Measurements from ENCODE around the gene TASOR2.
A peak's percentile ranks its signal among the peaks of the same experiment; 100 is the strongest.

Gene TASOR2

DNA sequence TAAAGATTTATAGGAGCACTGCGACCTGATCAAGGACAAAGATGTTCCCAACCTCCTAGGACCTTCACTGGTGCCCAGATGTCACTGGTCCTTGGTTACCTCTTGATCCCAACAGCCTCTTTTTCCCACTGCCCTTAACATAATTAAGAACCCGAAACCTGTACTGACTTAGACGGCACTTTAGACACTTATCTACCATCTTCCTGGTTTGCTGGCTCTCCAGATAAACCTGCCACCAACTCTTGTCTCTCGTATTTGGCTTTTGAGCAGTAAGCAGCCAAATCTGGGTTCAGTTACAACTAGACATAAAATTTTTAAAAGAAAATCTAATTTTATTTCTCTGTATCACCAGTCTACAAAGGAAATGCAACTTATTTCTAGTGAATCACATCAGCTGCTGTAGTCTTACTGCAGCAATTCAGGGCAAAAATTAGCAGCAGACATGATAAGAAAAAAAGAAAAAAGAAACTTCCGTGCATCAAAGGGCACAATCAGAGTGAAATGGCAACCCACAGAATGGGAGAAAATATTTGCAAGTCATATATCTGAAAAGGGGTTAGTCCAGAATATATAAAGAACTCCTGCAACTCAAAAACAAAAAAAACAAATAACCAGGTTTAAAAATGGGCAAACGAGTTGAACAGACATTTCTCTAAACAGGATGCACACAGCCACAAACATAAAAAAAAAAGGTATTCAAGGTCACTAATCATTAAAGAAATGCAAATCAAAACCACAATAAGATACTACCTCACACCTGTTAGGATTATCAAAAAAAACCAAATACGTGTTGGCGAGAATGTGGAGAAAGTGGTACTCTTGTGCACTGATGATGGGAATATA is 27.7 kb upstream of the TASOR2 start:
- no peak for DNase-seq

DNA sequence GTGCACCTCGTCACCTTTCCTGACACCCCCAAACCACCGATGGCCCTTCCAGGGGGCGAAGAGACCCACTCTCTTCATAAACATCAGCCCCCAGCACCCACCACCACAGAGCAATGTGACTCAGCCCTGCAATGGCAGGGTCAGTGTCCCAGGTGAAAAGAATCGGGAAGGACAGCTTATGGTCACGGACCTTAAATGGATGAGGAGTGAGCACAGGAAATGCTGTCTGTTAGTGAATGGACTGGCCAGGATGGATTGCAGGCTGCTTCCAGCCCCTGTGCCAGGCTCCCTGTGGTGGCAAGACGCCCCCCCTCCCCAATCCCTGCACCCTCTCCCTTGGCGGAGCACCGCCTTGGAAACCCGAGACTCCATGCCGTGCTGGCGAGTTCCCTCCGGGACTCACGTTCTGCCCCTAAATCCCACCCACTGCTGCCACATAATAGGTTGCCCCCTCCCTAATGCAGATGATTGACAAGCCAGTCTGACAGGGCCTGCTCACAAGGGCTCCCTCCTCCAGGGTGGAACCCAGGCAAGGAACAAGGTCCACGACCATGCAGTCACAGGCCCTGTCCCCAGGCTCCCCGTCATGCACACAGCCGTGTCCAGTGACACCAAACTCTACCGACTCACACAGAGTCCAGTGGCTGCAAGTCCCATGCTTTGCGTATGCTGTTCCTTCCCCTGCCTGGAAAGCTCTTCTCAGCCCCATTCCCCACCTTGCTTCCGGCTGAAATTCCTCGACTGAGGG is 25.6 kb upstream of the TASOR2 start:
- DNase-seq = no peak

DNA sequence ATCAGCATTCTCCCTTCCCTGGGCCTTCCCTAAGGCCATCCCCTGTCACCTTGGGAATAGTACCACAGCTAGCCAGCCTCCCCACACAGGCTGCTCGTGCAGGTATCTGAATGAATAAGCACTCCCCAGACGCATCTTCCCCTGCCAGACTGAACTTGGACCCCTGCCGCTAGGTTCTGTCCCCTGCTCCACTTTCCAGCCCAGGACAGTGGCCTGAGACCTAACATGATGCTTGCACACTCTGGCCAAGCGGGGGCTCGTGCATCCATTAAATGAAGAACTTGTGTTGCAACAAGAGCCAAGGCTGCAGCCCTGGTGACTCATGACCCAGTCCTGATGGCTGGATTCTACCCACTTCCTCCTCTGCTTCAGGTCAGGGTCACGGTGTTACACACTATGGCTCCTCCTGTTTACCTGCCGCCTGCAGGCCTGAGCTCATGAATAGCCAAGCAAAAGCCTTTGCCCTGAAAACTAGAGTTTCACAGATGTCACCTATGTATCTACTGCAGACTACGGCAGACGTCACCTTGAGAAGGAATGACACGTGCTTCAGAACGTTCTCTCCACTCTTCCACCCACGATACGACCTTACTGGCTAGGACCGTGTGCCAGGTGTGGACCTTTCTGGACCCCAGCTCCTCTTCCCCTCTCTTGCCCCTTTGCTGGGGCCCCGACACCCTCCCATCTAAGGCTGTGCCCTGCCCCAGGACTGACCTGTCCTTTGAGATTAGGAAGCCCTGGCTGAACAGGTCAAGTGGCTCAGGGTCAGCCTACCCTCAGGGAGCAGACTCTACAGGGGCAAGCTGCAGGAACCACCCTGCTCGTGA is 24.7 kb upstream of the TASOR2 start:
- no peak for DNase-seq

DNA sequence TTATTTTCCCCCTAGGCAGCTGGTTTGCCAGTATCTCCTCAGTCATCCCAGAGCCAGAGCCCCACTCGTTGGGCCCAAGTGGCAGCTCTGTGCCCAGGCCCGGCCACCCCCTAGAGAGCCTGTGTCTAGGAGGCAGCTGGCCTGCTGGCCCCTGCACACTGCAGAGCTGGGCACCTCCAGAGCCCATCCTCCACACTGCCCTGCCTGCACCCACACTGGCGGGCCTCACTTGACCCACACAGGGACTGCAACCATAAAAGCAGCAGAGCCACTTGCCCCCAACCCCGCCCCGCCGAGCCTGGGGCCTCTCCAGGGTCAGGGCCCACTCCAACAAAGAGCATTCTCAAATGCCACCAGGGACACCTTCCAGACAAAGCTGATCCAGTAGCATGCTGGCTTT is 23.6 kb upstream of the TASOR2 start:
- no peak for DNase-seq

DNA sequence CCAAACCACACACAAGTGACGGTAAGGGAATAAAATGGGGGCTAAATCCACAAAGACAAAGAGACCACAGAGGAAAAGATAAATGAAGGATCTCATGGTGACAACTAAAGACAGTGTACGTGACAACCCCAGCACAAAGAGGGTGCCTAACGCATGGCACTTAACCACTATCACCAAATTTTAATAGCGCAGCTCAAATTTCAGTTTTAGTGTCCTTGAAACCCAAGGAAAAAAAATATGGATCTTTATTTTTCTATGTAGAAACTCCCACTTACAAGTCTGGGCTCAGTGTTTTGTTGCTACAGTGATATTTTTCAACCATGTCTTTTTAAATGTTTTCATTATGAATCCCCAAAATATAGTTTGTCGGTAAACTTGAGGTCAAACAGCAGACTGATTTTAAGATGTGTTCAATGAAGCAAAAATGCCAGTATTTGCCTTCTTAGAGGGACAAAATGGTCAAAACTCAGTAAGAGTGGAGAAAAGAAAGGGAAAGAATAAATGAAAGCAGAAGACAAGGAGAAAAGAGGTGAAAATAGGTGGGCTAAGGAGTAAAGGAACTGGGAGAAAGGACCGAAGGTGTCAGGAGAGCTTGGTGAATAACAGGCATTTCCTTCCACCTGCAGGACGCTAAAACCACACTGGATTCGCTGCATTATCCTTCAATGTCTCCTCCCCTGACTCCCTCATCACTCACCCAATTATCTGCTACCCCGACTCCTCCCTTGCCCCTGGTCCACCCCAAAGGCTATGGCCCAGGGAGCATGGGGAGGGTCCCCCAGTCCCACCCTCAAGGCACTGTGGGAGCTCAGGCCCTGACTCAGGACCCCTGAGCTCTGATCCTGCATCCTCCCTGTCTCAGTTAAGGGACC is 21.7 kb upstream of the TASOR2 start:
- no peak for DNase-seq

DNA sequence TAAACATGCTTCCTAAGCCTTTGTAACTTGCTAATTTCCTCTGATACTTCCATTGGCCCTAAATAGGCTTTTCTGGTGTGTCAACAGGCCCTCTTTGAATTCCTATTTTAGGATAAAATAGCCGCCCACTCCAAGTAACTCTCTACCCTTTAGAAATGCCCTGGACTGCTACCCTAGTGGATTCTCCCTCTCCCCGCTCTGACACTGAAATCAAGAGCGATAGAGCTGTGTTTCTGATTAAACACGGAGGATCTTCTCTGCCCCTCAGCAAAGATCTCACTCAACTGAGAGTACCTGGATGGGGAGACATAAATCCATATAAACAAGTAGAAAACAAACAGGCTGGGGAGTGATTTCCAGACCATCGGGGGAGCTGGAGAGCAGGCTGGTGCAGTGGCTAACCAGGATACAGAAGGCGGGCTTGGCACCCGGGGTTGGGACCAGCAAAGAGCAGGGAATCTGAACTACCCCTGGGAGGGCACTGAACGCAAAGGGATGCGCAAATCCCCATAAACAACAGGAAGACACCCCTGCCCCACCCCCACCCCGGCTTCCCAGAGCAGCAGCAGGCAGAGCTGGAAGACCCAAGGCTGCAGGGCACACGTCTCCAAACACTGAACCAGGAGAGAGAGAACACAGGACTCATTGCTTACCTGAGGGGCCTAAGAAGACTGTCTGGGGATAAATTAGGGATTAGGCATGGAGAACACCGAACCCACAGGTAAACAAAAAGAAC is 20.8 kb upstream of the TASOR2 start:
- DNase-seq = no peak

DNA sequence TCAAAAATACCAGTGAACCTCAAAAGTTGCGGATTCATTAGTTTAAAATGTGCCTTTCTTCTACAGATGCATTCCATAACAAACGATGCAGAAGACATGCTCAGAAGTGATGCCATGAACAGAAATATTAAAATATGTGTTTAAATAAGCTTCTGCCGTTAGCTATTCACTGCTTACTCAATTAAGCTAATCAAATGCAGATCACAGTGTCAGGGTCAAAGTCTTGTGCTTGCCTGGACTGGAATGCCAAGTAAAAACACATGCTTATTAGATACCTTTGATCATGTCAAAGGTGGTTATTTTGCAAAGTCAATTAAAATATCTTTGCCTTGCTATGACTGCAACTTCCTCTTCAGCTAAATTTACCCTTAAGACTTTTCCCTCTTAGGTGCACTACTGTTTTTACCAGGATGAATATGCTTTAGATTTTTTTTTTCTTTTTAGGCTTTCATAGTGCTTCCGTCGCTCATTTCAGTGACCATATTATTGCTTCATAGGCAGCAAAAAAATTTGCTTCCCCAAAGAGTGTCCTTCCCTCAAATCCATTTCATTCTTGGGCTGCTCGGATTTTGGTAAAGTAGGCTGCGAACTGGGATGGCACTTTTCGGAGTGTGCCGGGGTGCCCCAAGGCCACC is 19.1 kb upstream of the TASOR2 start:
- DNase-seq = no peak

DNA sequence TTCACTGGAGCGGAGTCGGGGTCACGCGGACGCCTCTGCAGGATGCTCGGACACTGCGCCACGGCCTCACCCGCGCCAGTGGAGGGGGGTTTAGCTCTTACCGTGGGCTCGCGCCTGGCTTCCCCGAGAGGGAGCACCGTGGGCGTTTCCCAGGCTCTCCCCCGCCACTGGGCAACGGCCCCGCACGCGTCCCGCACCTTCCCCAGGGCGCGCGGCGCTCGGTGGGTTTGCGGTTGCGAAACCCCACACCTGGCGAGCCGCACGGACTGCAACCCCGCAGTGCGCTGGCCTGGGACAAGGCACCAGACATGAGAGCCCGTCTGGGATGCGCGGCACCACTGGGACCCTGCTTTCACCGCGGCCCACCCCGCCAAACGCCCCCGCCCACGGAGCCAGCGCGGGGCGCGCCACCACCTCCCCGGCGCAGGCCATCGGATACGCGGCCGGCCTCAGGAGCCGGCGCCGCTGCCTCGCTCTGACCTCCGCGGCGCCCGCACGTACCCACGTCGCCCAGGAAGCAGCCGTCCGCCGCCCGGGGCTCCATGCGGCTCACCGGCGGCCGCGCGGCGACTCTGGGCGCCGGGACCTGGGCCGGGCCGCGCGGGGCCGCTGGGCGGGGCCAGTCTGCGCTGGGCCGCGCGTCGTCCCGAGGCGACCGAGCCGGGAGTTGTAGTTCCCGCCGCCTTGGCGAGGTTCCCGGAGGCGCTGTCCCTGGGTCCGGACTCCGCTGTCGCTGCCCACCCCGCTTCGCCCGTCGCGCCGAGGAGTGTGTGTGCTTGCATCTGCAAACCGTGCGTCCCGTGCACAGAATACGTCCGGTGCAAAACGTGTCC is 18.4 kb upstream of the TASOR2 start, which contains the start of gene ASB13:
TSS of gene ASB13 (minus strand) at position 588 of the 833 bp plus-strand sequence. CDS start at position 544, 44 bp downstream.
- DNase-seq = peak; percentile 20

DNA sequence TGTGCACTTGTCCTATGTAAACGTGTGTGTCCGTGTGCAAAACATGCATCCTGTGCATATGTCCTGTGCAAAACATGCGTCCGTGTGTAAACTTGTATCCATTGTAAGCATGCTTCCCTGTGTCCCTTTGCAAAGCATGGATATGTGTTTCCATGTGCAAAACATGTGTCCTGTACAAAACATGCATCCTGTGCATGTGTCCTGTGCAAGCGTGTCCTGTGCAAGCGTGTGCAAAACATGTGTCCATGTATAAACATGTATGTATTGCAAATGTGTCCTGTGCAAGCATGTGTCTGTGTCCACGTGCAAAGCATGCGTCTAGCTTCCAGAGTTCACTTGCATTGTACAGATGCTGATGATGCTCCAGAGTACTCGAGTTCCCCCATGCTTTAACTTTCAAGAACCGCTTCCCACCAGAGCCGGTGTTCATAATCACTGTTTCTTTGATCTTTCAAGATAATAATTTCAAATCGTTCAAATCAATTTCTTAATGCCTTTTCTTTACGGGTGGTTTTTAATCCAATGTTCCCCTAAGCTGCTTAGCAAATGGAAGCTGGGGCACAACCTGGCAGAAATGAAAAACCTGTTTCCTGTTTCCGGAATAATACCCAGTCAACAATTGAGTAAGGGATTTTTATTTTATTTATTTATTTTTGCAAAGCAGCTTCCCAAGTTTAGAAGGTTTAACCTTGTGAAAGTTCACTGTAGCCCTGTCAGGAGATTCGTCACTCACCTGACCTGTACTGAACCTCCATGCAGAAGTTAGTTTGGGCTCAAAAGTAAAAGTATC is 17.6 kb upstream of the TASOR2 start:
- DNase-seq = no peak

DNA sequence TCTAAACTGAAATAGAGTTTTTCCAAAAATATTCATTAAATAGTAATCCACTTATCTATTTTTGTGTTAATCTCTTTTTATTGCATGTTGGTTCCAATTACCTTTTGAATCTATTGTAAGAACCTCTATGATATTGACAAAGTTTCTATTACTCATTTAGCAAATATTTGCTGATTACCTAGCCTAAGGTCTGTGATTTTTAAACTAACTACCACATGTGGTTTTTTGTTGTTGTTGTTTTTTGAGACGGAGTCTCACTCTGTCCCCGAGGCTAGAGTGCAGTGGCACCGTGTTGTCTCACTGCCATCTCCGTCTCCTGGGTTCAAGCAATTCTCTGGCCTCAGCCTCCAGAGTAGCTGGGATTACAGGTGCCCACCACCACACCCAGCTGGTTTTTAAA is 16.2 kb upstream of the TASOR2 start:
- peak; percentile 7 for DNase-seq

DNA sequence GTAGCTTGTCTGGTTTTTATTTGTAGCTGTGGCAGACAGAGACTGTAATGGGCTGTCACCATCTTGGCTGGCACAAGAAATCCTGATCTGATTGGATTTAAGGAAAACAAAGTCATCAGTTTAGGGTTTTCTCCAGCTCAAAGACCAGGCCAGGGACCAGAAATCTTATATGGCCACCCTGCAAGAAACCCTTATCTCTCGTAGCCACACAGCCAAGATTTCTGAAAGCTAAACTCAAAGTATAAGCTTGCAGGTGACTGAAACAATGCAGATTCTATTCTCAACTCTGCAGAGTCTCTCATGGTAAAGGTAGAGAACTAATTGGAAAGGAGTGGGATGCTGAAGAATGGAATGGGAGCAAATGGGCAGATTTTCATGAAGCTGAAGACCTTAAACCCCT is 15.0 kb upstream of the TASOR2 start:
- no peak for DNase-seq

DNA sequence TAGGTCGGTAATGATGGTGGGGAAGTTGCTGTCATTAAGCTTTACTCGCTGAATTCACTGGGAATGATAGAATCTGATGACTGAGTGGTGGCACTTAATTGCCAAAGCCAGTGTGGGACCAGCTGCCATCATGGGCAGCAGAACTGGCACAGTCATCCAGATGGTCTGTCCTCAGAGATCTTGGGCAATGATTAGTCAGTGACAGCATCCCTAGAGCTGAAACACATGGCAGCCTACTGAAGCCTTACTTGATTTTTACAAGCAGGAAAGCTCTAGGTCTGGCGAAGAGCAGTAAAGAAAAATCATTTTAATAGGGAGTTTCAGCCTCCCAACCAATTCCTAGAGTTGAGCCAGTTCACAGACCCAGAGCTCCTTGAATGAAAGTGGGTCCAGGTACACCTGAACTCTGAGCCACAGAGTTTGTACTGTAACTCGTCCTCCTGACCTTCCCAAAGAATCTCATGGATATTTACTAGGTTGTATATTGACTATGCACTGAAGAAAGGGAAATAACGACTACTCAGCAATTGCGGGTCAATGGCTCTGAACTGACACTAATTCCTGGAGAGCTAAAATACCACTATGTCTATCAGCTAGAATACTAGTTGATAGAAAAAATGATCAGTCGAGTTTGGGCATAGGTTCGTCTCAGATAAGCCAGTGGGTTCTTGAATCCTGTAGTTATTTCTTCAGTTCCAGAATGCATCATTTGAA is 13.8 kb upstream of the TASOR2 start:
- DNase-seq = no peak

DNA sequence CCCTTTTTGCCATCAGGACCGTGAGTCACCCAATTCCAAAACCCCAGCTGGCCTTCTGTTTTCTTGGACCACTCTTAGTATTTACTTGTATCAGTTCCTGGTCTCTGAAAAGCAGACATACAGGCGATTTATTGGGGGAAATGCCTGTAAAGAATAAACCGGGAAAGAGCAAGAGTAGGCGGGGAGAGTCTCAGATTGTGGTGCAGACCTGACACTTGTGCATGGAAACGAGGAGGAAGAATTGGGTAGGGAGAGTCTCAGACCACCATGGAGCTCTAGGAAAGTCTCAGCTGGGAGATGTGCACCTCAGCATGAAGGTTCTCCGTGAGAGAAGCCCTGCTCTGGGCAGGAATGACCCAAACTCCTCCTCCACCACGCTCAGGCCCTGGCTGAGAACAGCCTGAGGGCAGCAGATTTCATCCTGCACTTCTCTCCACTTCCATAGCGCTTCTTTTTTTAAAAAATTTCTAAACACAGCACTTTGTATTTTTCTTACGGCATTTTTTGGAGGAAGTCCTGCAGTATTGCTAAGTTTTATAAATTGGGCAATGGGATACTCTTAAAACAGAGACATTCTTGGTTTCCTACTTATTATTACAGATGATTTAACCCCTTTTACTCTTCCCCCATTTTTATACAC is 6.1 kb upstream of the TASOR2 start:
- DNase-seq = no peak

DNA sequence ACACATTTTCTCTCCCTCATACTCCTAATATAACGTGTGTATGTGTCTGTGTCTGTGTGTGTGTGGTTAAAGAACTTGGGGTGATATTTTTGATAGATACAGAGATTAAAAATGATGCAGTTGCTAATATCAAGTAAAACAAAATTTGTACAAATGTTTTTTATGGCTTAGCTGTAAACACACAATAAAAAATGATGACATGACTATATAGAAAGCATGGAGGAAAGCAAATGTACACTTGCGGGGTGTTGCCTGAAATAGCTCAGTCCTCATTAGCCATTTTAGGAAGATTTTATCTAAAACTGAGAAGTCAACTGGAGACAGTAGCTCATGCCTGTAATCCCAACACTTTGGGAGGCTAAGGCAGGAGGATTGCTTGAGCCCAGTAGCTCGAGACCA is 5.6 kb upstream of the TASOR2 start:
- no peak for DNase-seq

DNA sequence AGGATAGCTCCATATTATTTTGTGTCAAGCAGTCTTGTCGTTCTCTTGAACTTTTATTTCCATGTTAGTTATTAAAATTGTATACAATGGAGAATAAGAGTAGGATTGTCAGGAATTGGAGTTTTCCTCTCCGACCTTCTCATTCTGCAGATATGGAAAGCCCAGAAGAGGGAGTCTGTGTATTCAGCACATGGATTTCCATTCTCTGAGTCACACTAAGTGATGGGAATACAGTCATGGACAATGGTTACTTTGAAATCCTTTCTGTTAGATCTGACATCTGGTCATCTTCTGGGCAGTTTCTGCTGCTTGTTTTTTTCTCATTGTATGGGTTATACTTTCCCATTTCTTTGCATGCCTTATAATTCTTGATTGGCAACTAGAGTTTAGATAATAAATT is 5.0 kb upstream of the TASOR2 start:
- no peak for DNase-seq

DNA sequence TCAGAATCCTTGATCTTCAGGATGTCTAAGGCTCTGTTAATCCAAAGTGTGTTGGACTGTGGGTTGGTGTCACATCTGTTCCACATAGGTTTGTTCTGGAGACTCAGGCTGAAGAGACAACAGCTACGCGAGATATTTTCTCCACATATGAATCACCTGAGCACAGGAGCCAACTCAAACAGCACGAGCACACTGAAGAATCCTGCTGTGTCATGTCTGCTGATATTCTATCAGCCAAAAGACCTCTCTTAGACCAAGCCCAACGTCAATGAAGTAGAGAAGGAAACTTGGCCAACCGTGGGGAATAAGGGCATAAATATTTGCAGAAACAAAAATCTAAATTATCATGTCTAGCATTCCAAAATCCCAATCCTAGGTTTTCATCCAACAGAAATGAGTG is 2.7 kb upstream of the TASOR2 start:
- DNase-seq = no peak

DNA sequence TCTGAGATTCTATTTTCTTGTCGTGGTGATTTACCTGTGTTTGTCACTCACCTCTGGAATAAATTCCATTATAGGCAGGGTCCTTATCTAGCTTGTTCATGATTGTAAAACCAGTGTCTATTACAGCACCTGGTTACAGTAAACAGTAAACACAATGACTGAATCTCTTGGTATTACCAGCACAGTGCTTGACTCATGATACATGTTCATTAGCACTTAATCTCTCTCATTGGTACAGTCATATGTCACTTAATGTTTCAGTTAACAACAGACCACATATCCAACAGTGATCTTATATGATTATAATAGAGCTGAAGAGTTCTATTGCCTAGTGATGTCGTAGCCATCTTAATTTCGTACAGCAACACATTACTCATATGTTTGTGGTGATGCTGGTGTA is 1.6 kb upstream of the TASOR2 start:
- no peak for DNase-seq
